GM21515 (cell line): ENCODE results near the gene CTSD.
"Not testable (repeated sequence)": the region's sequence is repeated elsewhere in the genome, so short reads cannot be mapped to it uniquely, and the experiment has no call there.

Experiments
- ATAC-seq: cut with Tn5 transposase; IDR thresholded peaks from one replicate; pipeline ENCODE4 v1.9.1; 2021; ENCODE audit not compliant: unreplicated experiment

Gene CTSD

DNA sequence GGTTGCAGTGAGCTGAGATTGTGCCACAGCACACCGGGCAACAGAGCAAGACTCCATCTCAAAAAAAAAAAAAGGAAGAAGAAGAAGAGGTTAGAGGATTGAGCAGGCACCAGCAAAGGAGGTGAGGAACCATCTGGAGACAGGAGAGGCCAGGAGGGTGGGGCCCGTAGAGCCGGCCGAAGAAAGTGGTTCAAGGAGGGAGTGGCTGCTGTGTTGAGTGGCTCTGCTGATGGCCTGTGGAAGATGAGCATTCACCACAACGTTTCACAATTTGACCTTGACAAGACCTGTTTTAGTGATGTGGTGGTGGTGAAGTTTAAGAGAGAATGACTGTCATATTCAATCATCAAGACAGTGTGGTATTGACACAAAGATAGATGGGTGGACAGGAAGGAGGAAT lies 6.8 kb upstream of the CTSD start:
- ATAC-seq: no peak

DNA sequence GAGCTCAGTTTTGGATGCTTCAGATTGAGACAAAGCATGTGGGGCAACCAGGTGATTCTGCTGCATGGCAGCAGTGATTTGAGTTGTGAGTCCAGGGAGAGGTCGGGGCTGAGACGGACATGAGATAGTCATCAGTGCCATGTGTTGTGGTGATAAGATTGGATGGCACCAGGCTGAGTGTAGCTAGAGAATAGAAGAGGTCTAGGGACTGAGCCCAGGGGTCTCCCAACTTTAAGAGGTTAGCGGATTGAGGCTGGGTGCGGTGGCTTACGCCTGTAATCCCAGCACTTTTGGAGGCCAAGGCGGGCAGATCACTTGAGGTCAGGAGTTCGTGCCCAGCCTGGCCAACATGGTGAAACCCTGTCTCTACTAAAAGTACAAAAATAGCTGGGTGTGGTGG lies 6.3 kb upstream of the CTSD start:
- no peak for ATAC-seq

GRCh38 chr11:1769304-1769936 lies 5.7 kb upstream of the CTSD start:
- ATAC-seq: not testable (repeated sequence)

DNA sequence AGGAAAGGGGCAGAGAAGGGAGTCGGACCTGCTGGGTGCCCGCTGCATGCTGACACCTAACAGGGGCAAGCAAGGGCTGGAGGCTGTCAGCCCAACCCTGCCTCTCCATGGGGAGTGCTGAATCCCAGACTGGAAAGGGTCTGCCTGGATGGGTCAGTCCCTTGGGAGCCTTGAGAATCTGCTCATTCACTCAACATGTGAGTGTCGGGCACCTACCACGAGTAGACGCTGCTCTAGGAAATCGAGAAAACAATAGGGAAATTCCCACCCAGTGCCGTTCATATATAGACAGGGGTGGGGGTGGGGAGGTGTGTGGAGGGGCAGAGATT lies 4.4 kb upstream of the CTSD start:
- no peak for ATAC-seq

- no peak for ATAC-seq
Observed at GRCh38 chr11:1767399-1768140, 3.8 kb upstream of the CTSD start.

- no peak for ATAC-seq
Observed at GRCh38 chr11:1766719-1767398, 3.1 kb upstream of the CTSD start.

- ATAC-seq: no peak
Observed at GRCh38 chr11:1765871-1766718, 2.4 kb upstream of the CTSD start.

DNA sequence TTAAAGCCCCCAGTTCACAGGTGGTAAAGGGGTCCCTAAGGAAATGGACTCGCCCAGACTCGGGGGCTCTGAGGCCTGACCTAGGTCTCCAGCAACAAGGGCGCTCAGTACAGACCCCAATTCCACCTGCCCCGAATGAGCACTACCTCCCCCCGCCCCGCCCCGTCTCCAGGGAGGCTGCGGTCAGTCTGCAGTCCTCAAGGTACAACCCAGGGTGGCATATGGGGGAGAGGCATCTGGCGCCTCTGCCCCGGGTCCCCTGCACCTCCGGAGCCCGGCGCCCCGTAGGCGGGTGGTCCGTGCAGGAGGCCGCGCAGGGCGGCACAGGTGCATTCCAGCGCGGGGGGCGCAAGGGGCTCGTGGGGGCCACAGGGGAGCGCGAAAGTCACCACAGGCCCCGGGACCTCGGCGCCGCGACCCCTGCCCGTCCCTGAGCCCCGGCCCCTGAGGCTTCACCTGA lies 361 bp downstream of the CTSD start:
- ATAC-seq: peak; percentile 15

- no peak for ATAC-seq
Observed at GRCh38 chr11:1762537-1763302, 1.0 kb downstream of the CTSD start.

DNA sequence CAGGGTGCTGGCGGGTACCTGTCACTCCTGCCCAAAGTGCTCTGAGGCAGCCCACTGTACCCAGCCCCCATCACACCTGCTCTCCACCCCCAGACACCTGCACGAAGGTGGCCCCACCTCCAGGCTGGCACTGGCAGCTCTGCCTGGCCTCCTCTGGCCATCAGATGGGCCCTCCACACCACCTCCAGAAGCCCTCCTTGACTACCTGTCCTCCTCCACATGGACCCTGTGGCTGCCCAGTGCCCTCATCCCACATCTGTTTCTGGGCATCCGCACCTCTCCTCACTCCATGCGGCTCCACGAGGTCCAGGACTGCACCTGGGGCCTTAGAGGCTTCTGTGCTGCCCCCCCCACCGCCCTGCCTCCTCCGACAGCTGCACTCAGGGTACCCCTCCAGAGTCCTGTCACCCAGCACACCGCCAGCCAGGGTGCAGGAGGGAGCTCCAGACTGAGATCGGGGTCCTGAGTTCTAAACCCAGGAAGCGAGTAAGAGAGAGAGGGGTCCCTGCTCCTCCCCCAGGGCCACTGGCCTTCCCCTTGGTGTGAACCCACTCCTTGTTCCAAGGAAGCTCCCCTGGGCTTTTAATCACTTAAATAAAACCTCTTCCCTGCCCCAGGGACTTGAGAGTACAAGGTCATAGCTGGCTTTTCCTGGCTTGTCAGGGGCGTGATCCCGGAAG lies 1.7 kb downstream of the CTSD start:
- ATAC-seq: no peak

- ATAC-seq: no peak
Observed at GRCh38 chr11:1761110-1761856, 2.4 kb downstream of the CTSD start.

GRCh38 chr11:1760351-1761109 lies 3.2 kb downstream of the CTSD start:
- no peak for ATAC-seq

DNA sequence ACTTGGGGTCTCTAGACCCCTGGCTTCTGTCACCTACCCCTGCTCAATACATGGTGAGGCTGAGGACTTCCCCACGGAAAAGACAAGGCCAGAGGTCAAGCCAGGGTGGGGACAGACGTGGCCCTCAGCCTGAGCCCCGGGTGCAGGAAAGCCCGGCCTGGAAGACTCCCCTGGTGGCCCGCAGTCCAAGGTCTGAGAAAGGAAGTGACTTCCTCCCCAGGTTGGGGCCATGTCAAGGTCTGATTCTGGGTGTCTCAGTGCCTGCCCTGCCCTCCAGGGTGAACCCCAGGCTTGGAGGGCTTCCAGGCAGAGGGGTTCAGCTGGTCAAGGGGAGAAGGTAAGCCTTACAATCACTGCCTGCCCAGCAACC lies 3.9 kb downstream of the CTSD start:
- no peak for ATAC-seq

DNA sequence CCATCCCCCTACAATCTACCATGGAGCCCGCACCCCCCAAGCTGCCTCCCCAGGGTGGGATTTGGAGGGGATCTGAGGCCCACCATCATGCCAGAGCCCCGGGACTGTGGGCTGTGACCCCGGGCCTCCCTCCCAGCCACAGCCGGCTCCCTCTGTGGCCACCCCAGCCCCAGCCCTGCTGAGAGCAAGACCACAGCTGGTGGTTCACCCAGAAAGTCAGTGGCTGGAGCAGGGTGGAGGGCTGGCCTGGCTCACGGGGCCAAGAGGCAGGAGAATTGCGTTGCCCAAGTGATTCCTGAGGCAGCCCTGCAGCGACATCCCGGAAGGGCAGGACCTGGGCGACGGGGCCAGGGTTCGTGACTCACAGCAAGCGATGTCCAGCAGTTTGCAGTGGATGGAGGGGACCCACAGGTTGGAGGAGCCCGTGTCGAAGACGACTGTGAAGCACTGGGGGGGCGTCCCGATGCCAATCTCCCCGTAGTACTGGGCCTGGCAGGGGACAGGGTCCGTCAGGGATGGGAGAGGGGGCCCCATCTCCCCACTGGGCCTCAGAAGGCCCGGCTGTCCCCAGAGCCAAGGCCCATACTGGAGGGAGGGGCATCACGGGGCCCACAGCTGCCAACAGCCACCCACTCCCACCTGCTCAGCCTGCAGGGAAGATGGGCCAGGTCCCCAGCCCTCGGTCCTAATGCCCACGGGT lies 4.4 kb downstream of the CTSD start:
- ATAC-seq: no peak

DNA sequence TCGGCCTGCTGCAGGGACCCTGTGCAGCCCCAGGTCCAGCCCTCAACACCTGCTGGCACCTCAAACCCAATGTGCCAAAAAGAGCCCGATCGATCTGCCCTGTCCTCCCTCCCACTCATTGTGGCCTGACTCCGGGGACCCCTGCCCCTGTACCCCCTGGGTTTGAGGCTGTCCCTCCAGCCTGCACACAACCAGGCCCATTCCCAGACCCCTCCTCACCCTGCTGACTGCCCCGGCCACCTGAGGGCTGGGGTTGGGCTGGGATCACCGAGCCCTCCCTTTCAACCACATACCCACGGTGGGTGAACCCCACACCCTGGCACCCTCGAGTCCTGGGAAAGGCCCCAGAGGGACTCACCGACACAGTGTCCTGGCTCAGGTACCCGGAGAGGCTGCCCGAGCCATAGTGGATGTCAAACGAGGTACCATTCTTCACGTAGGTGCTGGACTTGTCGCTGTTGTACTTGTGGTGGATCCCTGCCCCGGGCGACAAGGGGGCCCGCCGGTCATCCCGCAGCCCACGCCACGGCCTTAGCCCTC lies 5.0 kb downstream of the CTSD start:
- ATAC-seq: no peak

DNA sequence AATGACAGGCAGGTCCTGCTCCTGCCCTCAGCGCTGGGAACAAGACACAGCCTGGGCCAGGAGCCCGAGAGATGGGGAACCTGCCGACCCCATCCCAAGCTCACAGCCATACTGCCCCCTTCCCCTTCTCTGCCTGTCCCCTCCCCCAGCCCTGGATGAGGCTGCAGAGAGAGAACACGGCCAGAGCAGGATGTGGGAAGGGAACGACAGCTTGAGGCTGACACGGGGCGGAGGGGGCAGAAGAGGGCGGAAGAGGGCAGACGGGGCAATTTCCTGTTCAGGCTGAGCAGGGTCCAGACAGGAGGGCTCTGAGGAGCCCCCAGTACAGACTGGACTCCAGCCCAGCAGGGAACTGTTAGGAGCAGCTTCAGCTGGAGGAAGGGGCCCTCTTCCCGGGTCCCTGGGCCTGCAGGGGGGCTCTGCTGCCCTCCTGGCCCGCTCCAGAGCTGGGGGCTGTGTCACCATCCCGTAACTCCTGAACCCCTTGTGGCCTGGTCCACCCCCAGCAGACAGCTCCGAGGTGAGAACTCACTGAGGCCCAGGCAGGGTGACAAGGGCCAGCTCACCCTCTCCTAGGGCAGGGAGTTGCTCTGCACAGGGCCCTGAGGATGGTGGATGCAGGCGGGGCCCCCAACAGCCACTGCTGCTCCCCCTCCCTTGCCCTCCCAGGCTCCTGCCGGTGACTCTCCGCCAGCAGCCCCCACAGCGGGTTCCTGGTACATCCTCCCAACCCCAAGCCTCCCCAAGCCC lies 5.7 kb downstream of the CTSD start:
- ATAC-seq: no peak
